ENCODE data around the gene DSCAM.

DNA sequence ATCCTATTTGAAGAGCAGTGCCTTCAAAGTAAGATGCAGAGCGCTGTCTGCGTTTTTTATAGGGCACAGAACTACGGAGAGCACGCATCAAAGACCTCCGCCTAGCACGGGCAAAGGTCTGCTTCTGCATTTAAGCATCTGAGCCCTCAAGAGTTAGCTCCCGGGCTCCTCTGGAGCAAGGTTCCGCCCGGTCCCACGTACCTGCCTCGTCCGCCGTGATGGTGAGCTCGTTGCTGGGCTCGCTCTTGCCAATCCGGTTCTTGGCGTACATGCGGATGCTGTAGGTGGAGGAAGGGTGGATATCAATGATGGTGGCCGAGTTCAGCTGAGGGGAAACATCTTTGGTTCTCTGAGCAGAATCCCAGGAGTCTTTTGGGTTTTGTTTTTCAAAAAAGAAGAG lies 668.2 kb downstream of the DSCAM start:
- no peak for TF ChIP-seq MYC (IDR thresholded peaks at IDR 0.05; ENCODE audit: low read depth, low read length)
- no peak for TF ChIP-seq CTCF (IDR thresholded peaks at IDR 0.05; ENCODE audit: extremely low read depth in 1 of 2, insufficient read depth in 1 of 2, low read depth in 1 of 2, low read length in 2 of 2)
- no peak for TF ChIP-seq EZH2 (IDR thresholded peaks at IDR 0.05; ENCODE audit: borderline replicate concordance, low read depth, low read length, severe bottlenecking)
- no peak for TF ChIP-seq POLR2AphosphoS5 (IDR thresholded peaks at IDR 0.05; ENCODE audit: insufficient read depth, low read depth, low read length)
